GM18526 (cell line): ENCODE data around the gene TPP2.

Experiments
- POLR2A ChIP-seq: IDR thresholded peaks from 3 replicates; pipeline ENCODE4 v1.6.1; 2011; ENCODE audit not compliant: insufficient read length; ENCODE audit errors: extremely low read depth

TPP2 gene

GRCh38 chr13:102584434-102584833 is 12.4 kb upstream of the TPP2 start:
- TF ChIP-seq POLR2A, result no peak

DNA sequence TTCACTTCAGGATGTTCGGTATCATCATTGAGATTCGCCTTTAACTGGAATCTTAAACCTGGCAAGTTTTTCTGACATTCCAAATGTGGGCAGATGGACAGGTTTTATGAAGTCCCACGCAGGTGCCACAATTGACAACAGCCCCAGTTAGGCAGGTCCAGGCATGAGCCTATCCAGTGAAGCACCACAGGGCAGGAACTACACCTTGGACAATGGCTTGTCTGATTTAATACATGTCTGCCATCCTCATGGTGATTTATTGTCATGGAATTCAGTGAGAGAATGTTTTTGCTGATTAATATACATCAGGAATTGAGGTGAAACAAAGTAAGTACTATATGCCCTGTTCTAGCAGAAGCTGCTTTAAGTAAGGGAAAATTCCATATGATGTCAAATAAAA is 10.2 kb upstream of the TPP2 start:
- TF ChIP-seq POLR2A, result no peak

- TF ChIP-seq POLR2A, result no peak
These were observed 8.9 kb upstream of the TPP2 start for GRCh38 chr13:102587916-102588315.

DNA sequence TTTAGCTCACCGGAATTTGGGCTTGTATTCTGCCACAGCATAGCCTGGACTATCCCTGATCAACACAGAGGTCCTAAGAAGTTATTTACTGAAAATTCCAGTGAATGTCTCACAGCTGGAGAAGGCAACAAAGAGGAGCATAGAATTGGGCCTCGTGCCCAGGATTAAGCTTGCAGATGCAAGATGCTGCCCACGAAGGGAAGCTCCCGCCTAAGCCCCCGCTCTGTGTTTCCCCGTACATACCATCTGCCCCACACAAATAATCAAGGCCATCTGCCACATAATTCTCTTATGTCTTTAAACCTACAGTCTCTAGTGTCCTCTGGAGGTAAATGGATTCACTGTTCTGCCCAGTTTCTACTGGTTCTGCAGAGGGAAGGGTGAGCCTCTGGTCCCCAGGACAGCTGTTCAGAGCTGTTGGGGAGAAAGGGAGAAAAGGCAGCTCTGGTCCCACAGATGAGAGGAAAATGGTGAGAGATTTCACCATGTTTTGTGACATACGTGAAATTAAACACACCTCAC is 7.4 kb upstream of the TPP2 start:
- no peak for TF ChIP-seq POLR2A

DNA sequence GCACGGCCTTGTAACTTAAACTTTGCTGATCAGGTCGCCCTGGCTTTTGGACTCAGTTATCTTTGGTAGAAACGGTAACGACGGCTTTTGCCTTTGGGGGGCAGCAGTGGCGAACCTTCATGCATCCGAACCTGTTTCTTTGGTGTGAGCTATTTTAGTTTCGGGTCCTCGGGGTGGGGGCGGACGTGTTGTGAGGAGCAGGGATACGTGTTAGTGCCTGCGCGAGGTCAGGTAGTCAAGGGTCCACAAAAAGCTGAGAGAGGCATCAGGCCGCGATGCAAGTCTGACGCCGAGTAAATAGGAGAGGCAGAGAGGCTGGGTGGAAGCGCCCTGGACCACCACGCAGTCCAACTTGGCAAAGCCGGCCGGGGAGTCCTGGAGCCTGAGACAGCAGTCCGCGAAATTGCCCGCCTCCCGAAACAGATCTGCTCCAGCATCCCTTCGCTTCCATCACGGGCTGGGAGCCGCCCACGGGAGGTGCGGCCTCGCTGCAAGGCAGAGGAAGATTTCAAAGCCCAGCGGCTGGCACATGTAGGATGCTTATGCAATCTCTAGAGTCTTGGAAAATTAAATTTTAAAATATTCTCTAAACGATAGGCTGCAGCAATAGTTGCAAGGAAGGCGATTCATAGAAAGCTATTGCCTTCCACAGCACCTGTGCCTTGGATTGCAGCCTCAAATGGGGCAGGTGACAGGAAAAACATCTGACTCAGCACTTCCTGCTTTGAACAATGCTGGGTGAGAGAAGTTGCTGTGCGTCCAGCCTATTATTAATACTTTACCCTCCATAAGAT is 4.6 kb upstream of the TPP2 start:
- peak; percentile 55 for TF ChIP-seq POLR2A

DNA sequence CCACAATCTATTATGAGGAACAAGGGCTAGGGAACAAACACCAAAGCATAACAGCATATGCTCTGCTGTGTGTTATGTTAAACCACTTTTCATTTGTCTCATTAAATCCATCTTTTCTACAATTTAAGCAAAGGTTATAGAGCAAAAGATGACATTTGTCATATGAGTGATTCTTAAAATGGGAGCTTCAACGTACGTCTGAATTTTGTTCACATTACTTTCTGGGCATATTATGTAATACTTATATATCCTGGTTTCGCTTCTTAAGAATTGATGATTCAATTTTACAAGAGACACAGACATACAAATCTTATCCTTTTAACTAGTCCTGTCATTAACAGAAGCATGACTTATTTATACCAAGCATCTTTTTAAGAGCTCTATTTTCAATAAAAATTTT is 3.3 kb upstream of the TPP2 start:
- no peak for TF ChIP-seq POLR2A

DNA sequence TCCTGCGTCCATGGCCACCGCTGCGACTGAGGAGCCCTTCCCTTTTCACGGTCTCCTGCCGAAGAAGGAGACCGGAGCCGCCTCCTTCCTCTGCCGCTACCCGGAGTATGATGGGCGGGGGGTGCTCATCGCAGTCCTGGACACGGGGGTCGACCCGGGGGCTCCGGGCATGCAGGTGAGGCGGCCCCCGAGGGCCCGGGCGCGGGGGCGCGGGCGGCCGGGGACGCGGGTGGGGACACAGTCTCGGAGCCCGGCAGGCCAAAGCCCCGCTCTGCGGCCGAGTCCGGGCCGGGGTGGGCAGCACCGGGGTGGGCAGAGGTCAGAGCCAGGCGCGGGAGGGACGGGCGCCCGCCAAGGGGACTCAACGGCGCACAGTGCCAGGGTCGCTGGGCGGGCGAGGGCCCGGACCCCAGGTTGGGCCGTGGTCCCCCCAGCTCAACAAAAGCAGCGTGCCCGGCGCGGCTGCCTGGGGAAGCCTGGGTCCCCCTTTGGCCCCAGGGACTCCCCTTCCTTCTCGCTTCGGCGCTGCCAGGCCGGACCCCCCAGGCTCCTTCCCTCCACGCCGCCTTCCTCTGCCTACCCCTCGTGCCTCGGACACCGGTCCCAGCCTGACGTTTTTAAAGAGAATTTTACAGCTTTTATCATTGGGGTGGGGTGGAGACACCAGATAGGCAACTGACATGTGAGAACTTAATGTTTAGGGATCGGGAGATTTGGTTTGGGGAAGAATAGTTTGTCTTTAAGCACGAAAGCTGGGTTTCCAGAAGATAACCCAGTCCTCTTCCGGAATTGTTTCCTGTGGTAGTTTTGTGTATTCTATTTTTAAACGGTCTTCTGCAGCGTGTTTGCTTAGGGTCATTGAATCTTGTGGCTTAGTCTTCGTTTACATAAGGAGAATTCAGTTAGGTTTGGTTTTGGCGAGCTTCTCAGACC is 509 bp downstream of the TPP2 start:
- no peak for TF ChIP-seq POLR2A

- no peak for TF ChIP-seq POLR2A
These were observed 1.3 kb downstream of the TPP2 start for GRCh38 chr13:102598061-102598460.

DNA sequence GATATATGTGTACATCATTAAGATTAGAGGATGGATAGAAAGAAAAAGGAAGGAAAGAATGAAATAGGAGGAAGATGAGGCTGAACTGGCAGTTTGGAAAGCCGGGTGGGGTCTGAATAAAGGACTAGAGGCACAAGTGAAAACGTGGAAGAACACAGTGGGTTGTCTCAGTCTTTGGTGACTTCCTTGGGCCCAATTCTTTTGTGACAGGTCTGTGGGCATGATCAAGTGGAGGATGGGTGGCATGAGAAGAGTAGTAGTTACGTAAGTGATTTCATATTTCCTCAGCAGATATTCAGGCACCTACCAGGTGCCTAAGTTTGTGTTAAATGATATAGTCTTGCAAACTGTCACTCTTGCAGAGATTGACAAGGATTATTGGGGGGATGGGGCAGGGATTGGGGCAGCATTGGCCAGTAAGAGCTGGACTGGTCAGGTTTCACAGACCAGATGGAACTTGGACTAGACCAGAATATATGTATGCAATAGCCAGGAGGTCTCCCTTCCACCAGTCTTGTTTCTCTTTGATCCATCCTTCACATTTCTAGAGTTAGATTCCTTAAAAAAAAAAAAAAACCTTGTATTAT is 2.7 kb downstream of the TPP2 start:
- no peak for TF ChIP-seq POLR2A

- TF ChIP-seq POLR2A, result no peak
These were observed 9.9 kb downstream of the TPP2 start for GRCh38 chr13:102606537-102607309.

- no peak for TF ChIP-seq POLR2A
These were observed 12.2 kb downstream of the TPP2 start for GRCh38 chr13:102608974-102609373.

DNA sequence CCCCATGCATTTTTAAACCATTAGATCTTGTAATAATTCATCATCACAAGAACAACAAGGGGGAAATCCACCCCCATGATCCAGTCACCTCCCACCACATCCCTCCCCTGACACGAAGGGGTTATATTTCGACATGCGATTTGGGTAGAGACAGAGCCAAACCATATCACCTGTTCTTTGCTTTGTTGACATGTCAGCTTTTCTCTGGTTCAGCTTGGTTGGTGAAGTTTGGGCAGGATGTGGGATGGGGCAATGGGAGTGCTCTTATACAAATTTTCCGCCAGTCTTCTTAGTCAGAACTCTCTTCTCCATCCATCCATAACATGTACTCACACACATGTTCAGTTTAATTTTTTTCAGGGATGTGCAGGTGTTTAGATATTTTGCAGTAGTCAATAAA is 12.9 kb downstream of the TPP2 start:
- no peak for TF ChIP-seq POLR2A

DNA sequence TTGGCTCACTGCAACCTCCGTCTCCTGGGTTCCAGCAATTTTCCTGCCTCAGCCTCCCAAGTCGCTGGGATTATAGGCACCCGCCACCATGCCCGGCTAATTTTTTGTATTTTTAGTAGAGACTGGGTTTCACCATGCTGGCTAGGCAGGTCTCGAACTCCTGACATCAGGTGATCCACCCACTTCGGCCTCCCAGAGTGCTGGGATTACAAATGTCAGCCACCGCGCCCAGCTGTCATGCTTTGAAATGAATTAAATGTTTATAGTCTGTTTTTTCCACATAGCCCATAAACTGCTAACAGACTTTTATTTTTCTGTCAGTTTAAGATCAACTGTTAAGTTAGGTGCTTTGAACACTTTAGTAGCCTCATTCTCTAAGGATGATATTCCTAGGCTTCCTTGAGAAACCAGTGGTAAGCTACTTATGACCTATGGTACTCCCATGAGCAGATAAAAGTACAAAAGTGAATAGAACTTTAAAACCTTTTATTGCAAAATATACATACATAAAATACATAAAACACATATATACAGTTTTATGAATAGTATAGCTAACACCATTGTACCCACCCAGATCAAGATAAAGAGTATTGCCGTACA is 13.6 kb downstream of the TPP2 start:
- TF ChIP-seq POLR2A, result no peak

- no peak for TF ChIP-seq POLR2A
These were observed 21.0 kb downstream of the TPP2 start for GRCh38 chr13:102617697-102618350.
